Left lung (tissue), 10 donors: ENCODE data around the gene PSMA8. TPM values are rescaled to one million over a fixed set of nuclear protein-coding genes. Genes with fewer than 3 reads are reported as not detected.
"Not testable (repeated sequence)": the region's sequence is repeated elsewhere in the genome, so short reads cannot be mapped to it uniquely, and the experiment has no call there.

Source experiments
- ATAC-seq: fragments of 200-7000 bp; cut with Tn5 transposase; one replicate; pipeline ENCODE4 v1.9.1; 2020; ENCODE audit warnings: moderate library complexity
- DNase-seq, 4 donors: peaks; one replicate each; pipeline ENCODE4 v3.0.0-alpha.2; 2013 to 2020
- H3K27ac ChIP-seq, 2 donors: fragments of 200-600 bp; sonication (generic) in 1 of 2; one replicate each; pipeline versions ENCODE4 v1.5.0 to v1.8.0; 2020 to 2021
- H3K27me3 ChIP-seq, 2 donors: fragments of 200-600 bp; sonication (generic) in 1 of 2; one replicate each; pipeline versions ENCODE4 v1.5.0 to v1.8.0; 2020 to 2021
- H3K36me3 ChIP-seq, 2 donors: fragments of 200-600 bp; sonication (generic) in 1 of 2; one replicate each; pipeline versions ENCODE4 v1.5.0 to v1.8.0; 2020 to 2021
- H3K4me1 ChIP-seq, 2 donors: fragments of 200-600 bp; one replicate each; pipeline ENCODE4 v1.8.0; 2021
- H3K4me3 ChIP-seq, 2 donors: fragments of 200-600 bp; sonication (generic) in 1 of 2; one replicate each; pipeline versions ENCODE4 v1.5.0 to v1.8.0; 2020 to 2021; ENCODE audit warnings: mild to moderate bottlenecking in 1 of 2
- H3K9me3 ChIP-seq, 2 donors: fragments of 200-600 bp; sonication (generic) in 1 of 2; one replicate each; pipeline versions ENCODE4 v1.5.0 to v1.8.0; 2020 to 2021
- intact Hi-C, 2 donors: fragments of 100-400 bp; cut with DNase I; formaldehyde crosslinking; loops; one replicate each; pipeline versions ENCODE4 v1.11.2 to v1.14.2; 2022
- polyA plus RNA-seq, 6 donors: library from polyadenylated mRNA; unstranded; fragments of 120-200 nt; gene quantifications; one replicate each; pipeline ENCODE4 v1.2.1, GENCODE V29; 2013; ENCODE audit not compliant: insufficient read length in 6 of 6
- total RNA-seq, 2 donors: library from RNA; stranded (reverse); fragmentation: NEBNext Ultra II Directional; extraction: Animal tissue kit (Norgen Biotek cat#: 25700); gene quantifications; one replicate each; pipeline ENCODE4 v1.2.1, GENCODE V29; 2021
- TF ChIP-seq, protein P1 (sequence below), 2 donors: fragments of 200-600 bp; sonication (generic) in 1 of 2; IDR thresholded peaks; one replicate each; pipeline versions ENCODE4 v1.5.0 to v1.8.0; 2021; ENCODE audit warnings: antibody characterized with exemption in 2 of 2
- donor health status: DM: no; HTN: yes; CAD: no.
- donor health status: DM: no; HTN: no; CAD: no.

PSMA8 gene
- total and polyA plus RNA-seq, 8 donors = 0.13 to 0.15 TPM; not detected in 6

DNA sequence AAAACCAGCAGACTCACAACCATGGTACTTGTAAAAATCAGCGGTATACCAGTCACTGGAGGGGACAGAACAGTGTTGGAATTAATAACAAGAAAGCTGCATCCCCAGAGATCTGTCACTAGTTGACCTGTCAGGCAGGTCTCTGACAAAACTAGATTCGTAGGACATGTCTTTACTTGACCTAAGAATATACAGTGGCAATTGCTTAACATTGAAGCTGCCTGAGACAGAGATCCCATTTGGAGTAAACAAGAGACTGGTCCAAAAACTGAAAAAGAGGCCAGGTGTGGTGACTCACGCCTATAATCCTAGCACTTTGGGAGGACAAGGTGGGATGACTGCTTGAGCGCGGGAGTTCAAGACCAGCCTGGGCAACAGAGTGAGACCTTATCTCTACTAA lies 36.1 kb upstream of the PSMA8 start:
- no peaks in the 10 kb centered on the region for H3K27me3 ChIP-seq
- peaks cover 0 to 3% of the 10 kb centered on the region in 2 donors for H3K9me3 ChIP-seq
- ATAC-seq (no peak), DNase-seq (no peak)
- no peaks in the 10 kb centered on the region for H3K36me3 ChIP-seq
- intact Hi-C loops = no loop called here
- no peak overlapping the region for H3K4me3 ChIP-seq
- TF ChIP-seq, protein P1, sequence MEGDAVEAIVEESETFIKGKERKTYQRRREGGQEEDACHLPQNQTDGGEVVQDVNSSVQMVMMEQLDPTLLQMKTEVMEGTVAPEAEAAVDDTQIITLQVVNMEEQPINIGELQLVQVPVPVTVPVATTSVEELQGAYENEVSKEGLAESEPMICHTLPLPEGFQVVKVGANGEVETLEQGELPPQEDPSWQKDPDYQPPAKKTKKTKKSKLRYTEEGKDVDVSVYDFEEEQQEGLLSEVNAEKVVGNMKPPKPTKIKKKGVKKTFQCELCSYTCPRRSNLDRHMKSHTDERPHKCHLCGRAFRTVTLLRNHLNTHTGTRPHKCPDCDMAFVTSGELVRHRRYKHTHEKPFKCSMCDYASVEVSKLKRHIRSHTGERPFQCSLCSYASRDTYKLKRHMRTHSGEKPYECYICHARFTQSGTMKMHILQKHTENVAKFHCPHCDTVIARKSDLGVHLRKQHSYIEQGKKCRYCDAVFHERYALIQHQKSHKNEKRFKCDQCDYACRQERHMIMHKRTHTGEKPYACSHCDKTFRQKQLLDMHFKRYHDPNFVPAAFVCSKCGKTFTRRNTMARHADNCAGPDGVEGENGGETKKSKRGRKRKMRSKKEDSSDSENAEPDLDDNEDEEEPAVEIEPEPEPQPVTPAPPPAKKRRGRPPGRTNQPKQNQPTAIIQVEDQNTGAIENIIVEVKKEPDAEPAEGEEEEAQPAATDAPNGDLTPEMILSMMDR (IDR thresholded peaks at IDR 0.05) = no peak
- no peaks in the 10 kb centered on the region for H3K4me1 ChIP-seq
- no peak overlapping the region for H3K27ac ChIP-seq

DNA sequence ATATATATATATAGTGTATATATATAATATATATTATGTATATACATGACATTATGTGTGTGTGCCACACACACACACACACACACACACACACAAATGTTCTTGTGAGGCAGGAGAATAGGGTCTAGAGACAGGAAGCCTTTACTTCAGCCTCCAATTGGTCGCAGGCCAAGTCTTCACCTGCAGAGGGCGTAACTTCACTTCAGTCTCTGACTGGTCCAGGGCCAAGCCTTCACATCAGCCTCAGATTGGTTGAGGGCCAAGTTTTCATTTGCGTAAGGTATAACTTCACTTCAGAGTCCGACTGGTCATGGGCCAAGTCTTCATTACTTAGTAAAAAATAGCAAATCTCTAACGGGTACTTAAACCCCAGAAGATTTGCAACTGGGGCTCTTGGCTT lies 30.1 kb upstream of the PSMA8 start:
- ATAC-seq (peak; percentile 64), DNase-seq (peak in 1 of 4 donors; percentile 10)
- TF ChIP-seq, protein P1 (IDR thresholded peaks at IDR 0.05) = no peak
- Histone ChIP-seq H3K36me3 (no peaks in the 10 kb centered on the region), H3K4me3 (no peak overlapping the region), H3K4me1 (no peaks in the 10 kb centered on the region), H3K27me3 (no peaks in the 10 kb centered on the region), H3K9me3 (no peaks in the 10 kb centered on the region), H3K27ac (no peak overlapping the region)
- intact Hi-C loops = no loop called here

DNA sequence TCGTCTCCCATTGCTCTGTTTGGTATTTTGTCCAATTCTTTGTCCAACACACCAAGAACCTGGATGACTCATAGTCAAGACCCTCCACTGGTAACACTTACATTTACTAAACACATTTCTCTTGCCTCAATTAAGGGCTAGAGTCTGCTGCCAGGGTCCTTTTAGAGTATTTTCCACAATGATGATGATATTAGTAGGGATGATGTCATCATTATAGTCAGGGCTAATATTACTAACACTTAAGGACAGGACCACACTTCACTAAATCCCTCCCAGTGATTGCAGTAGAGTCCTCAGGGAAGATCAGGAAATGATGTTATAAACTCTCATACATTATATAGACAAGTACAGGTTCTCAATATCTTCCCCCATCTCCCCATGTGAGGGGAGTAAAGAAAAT lies 29.6 kb upstream of the PSMA8 start:
- ATAC-seq = no peak

DNA sequence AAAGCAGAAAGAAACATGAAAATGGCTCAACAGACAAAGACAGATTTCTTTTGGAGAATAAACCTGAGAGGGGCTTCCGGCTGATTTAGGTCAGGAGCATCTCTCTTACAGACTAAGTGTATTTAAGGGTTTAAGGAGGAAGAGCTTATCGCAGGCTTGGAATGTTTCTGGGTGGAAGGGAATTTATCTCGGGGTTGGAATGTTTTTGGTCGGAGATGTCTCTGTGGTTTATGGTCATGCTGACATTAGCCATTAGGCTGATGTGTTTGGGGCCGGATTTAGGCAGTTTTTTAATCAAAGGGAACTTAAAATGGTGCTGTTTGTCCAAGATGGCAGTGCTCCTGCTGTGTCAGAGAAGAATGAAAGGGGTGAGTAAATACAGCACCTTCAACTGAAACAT lies 14.4 kb upstream of the PSMA8 start:
- DNase-seq (no peak), ATAC-seq (no peak)
- Histone ChIP-seq H3K27me3 (peaks cover 0 to 10% of the 10 kb centered on the region in 2 donors), H3K27ac (no peak overlapping the region), H3K4me1 (no peaks in the 10 kb centered on the region), H3K36me3 (no peaks in the 10 kb centered on the region), H3K4me3 (no peak overlapping the region), H3K9me3 (no peaks in the 10 kb centered on the region)
- TF ChIP-seq, protein P1 (IDR thresholded peaks at IDR 0.05) = no peak
- intact Hi-C loops = no loop called here

More for the DNA sequence above, 29.6 kb upstream of the PSMA8 start:
- H3K27ac ChIP-seq = no peak overlapping the region
- H3K36me3 ChIP-seq = no peaks in the 10 kb centered on the region
- H3K9me3 ChIP-seq = no peaks in the 10 kb centered on the region
- no peak overlapping the region for H3K4me3 ChIP-seq
- TF ChIP-seq, protein P1 (IDR thresholded peaks at IDR 0.05) = no peak
- intact Hi-C loops = no loop called here
- DNase-seq = no peak
- H3K4me1 ChIP-seq = no peaks in the 10 kb centered on the region
- no peaks in the 10 kb centered on the region for H3K27me3 ChIP-seq

DNA sequence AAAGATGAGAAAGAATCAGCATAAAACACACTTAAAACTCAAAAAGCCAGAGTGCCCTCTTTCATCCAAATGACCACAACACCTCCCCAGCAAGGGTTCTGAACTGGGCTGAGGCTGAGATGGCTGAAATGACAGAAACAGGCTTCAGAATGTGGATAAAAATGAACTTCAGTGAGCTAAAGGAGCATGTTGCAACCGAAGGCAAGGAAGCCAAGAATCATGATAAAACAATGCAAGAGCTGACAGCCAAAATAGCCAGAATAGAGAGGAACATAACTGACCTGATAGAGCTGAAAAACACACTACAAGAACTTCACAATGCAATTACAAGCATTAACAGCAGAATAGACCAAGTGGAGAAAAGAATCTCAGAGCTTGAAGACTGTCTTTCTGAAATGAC lies 12.2 kb upstream of the PSMA8 start:
- no peak overlapping the region for H3K4me3 ChIP-seq
- H3K27ac ChIP-seq = no peak overlapping the region
- intact Hi-C loops = no loop called here
- TF ChIP-seq, protein P1 (IDR thresholded peaks at IDR 0.05) = no peak
- DNase-seq (no peak), ATAC-seq (no peak)
- no peaks in the 10 kb centered on the region for H3K4me1 ChIP-seq
- H3K36me3 ChIP-seq = no peaks in the 10 kb centered on the region
- no peaks in the 10 kb centered on the region for H3K9me3 ChIP-seq
- H3K27me3 ChIP-seq = peaks cover 0 to 10% of the 10 kb centered on the region in 2 donors

DNA sequence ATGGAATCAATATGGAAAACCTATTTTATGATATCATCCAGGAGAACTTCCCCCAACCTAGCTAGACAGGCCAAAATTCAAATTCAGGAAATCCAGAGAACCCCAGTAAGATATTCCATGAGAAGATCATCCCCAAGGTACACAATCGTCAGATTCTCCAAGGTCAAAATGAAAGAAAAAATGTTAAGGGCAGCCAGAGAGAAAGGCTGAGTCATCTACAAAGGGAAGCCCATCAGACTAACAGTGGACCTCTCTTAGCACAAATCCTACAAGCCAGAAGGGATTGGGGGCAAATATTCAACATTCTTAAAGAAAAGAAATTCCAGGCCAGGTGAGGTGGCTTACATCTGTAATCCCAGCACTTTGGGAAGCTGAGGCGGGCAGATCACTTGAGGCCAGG lies 11.7 kb upstream of the PSMA8 start:
- H3K9me3 ChIP-seq, H3K36me3 ChIP-seq, H3K4me1 ChIP-seq, ATAC-seq, DNase-seq, H3K4me3 ChIP-seq, intact Hi-C loops, H3K27ac ChIP-seq, H3K27me3 ChIP-seq: not testable (repeated sequence)
